Hematopoietic multipotent progenitor cell treated with erythropoietin and hydrocortisone succinate and interleukin-3 and kit ligand, for 4 days (in vitro differentiated cells): ENCODE measurements around the gene CHN2.
A peak's percentile ranks its signal among the peaks of the same experiment; 100 is the strongest.
"Not testable (repeated sequence)": the region's sequence is repeated elsewhere in the genome, so short reads cannot be mapped to it uniquely, and the experiment has no call there.

Experiments
- DNase-seq: peaks from one replicate; pipeline ENCODE4 v3.0.0-alpha.2; 2015

CHN2 gene

DNA sequence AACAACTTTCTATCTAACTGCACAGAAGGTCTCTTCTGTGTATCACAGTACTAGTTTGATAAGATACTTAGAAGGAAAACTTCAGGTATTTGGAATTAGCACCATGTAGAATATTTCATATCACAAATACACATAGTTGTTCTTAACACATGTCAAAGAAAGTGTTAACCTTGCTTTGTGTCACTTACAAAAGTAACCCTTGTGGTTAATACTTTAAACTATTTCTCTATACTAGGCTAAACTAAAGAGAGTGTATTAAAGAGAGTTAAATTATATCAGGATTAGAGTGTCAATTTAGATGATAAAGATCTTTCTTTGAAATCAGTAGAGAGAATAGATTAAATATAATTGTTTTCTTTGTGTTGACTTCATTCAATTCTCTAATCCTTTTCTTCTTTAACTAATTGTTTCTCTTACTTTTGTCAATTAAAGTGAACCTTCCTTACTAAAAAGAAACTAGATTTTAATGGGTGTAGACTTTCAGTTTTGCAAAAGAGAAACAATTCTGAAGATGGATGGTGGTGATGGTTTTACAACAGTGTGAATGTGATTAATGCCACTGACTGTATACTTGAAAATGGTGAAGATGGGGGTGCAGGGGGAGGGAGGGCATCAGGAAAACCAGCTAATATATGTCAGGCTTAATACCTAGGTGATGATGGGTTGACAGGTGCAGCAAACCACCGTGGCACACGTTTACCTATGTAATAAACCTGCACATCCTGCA is 67.8 kb downstream of the CHN2 start:
- DNase-seq, result no peak

DNA sequence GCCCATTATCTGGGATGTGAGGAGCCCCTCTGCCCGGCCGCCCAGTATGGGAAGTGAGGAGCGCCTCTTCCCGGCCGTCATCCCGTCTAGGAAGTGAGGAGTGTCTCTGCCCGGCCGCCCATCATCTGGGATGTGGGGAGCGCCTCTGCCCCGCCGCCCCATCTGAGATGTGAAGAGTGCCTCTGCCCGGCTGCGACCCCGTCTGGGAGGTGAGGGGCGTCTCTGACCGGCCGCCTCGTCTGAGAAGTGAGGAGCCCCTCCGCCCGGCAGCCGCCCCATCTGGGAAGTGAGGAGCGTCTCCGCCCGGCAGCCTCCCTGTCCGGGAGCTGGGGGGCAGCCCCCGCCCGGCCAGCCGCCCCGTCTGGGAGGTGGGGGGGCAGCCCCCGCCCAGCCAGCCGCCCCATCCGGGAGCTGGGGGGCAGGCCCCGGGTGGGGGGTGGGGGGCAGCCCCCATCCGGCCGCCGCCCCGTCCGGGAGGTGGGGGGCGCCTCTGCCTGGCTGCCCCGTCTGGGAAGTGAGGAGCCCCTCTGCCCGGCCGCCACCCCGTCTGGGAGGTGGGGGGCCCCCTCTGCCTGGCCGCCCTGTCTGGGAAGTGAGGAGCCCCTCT is 69.1 kb downstream of the CHN2 start:
- DNase-seq, result not testable (repeated sequence)

DNA sequence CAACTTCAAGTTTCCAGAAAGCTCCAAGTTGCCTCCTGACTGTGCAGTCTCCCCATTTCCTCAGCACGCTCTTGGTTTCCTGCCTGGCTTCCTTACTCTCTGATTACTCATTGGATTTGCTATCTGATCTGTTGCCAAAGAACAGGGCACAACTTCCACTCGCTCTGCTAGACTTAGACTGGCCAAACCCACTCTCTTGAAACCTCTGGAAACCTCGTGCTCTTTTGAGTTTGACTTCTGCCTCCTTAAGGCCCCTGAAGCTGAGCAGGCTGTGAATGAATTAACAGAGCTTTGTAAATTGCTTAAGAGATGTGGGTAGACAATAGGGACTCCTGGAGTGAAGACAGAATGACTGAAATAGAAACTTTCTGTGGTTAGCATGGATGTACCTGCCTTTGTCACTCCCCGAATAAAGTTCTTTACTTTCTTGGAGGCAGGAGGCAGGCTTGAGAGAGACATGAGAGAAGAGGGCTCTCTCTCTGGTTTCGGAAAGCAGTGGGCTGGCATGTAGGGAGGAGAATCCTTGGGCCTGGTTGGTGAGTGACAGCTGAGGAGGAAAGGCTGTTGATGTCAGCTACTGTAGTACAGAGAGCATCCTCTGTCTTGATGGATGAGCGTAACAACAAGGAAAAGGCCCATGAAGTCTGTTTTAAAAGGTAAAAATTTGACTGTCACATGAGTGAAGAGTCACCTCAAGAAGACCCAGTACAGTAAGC is 70.8 kb downstream of the CHN2 start:
- peak; percentile 65 for DNase-seq

DNA sequence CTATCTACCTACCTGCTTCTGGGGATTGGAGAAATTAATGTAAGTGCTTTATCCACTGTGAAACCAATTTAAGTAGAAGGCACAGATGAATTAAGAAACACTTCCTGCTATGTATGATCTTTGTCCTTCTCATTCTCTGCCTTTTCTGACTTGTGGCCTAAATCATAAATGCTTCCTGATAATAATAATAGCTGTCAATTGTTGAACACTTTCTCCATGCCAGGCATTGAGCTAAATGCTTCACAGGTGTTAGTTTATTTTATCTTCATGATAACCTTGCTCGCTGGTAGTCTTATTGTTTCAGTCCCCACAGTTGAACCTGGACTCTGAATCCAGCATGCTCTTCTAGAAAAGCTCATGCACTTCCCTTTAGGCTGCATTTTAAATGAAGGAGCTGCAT is 75.4 kb downstream of the CHN2 start:
- DNase-seq, result no peak

DNA sequence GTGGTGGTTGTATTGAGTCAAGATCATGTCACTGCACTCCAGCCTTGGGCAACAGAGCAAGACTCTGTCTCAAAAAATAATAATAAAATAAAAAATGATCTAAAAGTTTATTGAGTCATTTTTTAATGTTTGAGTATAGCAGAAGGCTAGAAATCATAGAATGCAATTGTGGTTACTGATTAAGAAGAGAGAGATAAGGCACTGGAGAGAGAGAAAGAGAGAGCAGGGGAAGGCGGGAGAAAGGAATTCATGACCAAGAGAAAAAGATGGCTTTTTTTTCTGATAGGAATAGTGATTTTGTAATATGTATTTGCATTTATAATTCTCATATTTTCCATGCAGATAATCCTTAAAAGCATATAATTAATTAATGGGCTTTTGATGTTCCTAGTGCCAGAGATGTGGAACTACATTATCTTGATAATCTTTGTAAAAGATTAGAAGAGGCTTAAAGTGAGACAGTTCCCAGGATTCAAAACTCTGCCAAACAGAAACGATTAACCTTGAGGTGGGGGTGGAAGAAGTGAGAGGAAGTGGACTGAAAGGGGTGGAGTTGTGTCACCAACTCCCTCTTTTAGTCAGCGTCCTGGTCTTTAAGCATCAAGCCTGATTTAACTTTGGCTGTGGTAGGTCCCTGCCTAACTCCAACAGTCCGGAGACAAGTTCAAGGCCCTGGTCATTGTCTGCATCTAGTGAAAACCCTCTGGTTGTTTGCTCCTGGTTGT is 76.2 kb downstream of the CHN2 start:
- peak; percentile 62 for DNase-seq

DNA sequence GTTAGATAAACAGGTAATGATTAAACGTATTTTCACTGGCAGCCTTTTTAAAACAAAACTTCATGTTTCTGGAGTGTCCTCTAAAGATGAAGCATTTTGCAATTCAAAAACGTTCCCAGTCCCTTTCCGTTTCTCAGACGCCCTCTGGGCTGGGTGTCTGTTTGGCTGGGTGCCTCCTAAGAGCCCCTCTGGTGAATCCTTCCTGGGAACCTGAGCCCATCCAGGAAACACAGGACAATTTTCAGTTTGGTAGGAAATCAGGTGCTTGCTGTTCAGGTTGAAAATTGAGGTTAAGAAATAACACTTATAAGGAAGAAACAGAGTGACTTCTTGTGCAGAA is 76.7 kb downstream of the CHN2 start:
- DNase-seq, result no peak

DNA sequence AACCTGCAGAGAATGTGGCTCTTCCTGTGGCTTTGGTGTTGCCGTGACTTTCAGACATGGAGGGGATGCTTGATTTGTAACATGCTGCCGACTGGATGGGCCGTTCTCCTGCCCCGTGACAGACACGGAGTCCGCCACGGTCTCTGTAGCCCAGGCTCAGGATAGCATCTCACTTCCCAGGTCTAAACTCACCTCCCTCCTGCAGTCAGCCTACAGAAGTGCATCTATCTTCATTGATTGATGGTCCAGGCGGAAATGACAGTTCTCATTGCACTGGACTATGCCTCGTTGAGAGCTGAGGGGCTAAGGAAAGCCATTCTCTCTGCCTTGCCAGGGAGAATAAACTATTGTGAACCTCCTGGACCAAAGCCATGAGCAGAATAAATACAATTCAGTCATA is 77.5 kb downstream of the CHN2 start:
- no peak for DNase-seq

DNA sequence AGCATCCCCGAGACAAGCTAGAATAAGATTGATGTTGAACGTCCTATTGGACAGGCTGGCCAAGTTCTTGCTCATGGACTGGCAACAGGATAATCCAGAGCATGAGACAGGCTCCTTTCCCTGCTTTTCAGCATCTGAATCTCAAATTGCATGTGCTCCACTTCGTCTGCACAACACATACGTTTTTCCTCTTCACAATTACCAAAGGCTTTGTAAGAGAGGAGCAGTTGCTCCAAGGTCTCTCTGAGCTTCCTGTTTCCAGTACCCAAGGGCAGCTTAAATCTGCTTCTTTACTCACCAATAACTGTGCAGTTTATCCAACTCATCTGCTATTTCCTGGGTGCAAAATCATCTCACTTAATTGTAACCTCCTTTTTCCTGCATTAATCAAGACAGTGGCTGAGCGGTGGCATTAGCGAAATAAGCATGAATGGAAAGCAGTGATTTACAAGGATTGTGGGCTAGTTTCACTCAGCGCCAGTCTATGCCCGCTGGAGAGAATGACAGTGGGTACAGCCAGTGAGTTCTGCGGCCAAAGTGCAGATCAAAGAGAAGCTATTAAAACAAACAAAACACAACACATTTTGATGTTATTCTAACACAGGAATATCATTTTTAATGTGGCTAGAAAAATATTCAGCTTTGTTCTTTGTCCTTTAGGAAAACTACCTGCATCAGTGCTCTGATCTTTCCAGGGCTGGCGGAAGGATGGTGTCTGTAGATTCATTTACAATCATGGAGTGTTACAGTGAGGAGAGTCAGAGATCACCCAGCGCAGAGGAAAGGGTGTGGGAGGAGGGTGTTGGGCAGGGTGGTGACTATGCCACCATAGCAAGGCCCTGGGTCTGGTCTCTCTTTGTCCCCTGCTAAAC is 79.8 kb downstream of the CHN2 start:
- peak; percentile 43 for DNase-seq

DNA sequence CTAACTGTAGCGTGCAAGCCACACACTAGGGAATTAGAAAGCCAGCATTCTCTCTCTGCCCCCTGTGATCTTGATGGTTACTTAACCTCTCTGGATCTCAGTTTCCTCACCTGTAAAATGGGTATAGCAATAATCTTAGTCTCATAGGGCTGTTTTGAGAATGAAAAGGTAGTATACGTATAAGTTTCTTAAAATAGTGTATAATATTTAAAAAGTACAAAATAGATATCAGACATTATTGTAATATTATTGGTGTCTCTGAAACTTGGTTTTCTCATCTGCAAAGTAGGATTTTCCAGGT is 80.4 kb downstream of the CHN2 start:
- DNase-seq, result no peak

DNA sequence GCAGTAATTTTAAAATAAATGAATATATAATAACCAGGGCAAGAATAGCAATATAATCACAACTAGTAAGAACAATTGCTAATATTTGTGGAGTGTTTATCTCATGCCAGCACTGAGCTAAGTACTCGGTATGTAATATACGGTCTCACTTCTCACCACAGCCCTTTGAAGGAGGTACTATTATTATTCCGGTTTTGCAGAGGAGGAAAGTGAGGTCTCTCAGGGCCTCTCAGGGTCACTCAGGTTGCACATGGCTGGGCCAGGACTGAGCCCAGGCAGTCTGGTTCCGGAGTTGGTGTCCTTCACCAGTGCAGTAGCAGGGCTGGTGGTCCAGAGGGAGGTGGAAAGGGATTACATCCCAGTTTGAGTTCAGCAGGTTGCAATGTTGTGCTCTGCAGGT is 80.9 kb downstream of the CHN2 start:
- no peak for DNase-seq

DNA sequence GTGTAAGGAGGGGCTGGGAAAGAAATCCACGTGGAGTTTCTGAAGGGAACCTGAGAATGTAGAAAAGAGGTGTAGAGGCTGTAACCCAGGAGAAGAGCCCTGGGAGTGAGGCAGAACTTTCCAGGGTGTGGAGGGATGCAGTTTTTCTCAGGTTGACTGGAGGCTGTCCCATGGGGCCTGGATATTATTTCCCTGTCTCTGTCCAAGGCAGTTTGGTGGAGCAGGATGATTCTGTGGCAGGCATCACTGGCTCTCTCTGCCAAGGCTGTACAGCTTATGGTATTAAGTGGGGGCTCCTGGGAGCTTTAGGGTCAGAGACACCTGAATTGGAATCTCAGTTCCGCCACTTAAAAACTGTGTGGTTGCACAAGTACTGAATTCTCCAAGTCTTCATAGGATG is 81.6 kb downstream of the CHN2 start:
- DNase-seq, result no peak

DNA sequence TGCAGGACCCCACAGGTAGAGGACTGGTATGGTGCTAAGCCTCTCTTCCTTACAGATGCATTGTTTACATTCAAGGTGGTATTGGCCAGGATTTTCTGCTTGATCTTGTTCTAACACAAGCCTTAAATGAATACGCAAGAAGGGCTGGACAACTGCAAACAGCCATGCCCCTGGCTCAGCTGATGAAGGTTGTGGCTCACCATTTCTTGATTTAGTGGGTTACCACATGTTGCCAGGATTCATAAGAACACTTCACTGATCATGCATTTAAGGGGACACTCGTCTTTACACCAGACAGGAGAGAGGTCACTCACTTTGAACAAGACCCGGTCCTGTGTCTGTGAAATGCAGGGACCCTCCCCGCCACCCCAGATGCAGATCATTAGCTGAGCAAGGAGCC is 82.2 kb downstream of the CHN2 start:
- no peak for DNase-seq

DNA sequence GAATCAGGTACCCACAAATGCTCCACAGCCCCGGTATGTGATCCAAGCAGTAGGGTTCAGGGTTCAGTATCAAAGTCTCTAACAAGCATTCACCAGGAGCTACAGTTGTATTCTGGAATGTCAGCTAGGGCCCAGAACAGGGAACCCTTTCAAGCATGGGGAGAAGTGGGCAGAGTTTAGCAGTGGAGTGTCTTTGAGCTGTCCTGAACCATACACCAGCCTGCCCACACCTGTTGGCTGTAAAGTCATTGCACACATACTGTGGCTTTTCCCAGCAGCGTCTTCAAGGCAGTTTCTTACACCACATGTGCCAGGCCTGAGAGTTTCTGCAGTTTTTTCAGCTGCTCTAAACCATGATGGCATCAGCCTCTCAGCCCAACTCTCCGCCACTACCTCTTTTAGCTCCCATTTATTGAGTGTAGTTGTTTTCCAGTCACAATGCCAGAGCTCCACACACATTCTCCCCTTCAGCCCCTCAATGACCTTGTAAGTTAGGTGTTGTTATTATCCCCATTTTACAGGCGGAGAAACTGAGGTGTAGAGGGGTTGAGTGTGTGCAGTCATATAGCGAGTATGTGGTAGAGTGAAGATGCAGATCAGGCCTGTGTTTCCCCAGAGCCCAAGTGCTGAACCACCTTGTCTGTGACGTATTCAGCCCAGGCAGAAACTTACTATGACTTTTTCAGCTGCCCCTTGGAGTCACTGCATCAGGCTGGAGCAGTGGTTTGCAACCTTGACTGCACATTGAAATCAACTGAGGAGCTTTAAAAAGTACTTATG is 83.1 kb downstream of the CHN2 start:
- DNase-seq, result no peak

DNA sequence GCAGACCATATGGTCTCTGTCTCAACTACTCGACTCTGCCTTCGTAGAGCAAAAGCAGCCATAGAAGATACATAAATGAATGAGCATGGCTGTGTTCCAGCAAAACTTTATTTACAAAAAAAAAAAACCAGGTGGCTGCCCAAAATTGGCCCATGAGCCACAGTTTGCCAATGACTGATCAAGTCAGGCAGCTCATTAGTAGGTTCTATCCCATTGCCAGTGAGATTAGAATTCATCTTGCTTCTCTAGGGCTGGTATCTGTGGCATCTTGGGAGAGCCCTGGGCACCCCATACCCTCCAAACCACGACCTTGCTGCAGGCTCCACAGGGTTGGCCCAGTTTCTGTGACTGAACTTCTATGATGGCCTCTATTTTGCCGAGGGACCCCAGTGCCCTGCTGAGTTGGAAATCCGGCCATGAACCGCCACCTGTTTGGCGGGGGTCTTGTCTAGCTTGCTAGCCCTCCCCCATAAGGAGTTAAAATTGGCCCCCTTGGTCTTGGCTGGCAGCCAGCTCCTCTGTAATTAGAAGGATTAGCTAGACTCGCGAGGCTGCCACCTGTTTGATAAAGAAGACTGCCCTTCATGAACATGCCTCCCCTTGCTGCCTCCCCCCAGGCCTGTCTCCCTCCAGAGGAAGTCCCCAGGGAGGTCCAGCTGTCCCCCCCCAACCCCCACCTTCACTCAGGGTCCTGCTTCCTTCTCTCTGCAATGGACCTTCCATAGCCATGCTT is 83.9 kb downstream of the CHN2 start:
- DNase-seq, result peak; percentile 42

DNA sequence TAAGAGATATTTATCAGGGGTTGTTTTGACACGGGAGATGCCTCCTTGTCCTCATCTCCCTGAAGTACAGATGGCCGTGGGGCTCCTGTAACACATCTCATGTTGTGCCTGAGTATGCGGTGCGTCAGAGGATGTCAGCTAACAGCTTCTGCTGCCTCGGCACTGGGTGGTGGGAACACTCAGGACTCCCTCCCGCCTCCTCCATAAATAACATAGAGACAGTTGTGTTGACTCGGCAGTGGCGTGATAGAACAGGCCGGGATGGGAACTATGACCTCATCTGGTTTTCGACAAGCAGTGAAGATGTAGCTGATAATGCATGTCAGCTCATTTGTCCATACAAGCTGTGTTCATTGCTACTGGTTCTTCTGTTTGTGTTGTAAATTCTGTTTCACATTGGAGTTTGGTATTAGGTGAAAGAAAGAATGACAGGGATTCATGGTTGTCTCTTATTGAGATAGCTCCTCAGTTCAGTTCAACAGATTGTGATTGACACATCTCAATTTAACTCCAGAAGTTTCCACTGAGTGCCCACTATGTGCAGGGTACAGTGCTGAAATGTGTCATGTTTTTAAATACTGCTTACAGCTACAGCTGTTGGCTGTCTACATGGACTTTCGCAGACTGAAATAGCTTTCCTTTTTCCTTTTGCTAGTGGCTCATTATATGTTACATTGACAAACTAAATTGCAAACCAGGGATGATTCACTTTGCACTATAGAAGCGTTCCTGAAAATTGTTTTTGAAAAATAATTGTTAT is 87.4 kb downstream of the CHN2 start:
- peak; percentile 58 for DNase-seq

DNA sequence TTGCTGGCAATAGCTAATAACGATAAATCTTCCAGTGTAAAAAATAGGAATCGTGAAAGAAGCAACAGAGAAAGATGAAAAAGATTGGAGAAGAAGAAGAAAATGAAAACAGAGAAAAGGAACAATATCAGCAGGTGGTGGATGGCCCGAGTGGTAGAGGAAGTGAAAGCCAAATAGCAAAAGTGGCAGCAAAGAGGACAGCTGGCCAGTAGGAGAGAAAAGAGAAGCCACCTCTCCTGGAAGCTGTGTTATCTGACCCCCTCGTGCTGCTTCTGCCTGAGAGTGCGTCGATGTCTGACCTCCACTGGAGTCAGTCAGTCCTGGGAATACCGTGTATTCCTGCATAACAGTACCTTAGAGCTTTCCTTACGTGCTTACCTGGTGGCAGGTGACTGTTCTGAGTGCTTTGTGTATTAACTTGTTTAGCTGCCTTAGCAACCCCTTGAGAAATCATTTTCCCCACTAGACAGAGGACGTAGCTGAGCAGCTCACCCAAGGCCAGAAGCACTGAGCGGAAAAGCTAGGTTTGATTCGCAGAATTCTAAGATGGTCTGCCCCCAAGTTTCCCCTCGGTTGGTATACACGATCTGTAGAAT is 88.3 kb downstream of the CHN2 start:
- peak; percentile 52 for DNase-seq

DNA sequence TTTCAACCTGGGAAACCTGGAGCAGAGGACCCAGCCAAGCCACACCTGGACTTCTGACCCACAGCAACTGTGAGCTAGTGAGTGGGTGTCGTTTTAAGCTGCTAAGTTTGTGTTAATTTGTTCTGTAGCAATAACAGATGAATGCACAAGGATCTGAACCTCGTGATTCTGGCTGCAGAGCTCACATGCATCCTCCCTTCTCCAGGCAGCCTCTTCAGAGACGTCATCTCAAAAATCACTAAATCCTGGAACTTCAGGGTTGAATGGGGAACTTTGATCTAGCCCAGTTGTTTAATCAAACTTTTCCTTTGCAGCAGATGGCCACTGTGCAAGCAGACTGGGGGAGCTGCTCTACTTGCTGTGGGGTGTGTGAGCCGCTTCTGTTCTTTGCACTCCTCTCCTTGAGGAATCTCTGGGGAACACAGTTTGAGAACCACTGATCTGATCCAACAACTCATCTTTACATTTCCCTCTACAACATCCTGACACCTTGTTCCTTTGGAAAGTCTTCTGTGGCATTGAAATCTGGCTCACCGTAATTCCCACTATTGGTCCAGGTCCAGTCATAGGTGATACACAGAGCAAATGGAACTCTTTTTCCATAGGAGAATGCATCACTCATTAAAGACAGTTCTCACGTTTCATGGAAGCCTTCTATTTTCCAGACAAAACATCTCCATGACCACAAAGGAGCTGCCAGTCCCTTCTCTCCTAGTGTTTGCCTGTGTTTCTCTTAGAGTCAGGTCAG is 90.3 kb downstream of the CHN2 start:
- no peak for DNase-seq

DNA sequence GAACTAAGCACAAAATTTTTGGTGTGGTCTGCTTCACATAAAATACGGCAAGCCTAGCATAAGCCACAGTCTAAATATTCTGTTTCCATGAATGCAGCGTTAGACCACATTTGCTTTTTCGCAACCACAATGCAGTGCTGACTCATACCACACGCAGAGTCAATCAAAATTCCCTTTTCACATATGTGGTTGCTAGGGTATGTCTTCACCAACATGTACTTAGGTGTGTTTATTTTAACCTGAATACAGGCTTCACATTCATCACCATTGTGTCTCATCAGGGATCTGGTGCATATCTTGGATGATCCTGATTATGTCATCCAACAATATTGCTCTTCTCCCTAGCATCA is 90.8 kb downstream of the CHN2 start:
- peak; percentile 90 for DNase-seq

DNA sequence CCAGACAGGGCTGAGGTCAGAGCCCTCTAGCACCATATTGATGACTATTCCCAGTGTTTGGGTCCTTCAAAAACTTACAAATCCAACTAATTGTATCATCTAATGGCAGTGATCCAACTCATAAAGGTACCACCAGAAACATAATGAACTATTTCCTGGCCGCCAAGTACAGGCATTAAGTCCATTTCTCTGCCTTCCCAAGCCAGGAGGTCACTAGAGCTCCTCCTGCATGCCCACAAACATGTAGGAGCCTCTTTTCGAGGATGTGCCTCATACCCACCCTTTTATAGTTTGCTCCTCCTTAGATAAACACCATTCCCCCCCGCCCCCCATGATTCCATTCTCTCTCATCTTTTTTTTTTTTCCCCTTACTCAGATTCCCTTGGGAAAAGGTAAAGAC is 91.3 kb downstream of the CHN2 start:
- no peak for DNase-seq

DNA sequence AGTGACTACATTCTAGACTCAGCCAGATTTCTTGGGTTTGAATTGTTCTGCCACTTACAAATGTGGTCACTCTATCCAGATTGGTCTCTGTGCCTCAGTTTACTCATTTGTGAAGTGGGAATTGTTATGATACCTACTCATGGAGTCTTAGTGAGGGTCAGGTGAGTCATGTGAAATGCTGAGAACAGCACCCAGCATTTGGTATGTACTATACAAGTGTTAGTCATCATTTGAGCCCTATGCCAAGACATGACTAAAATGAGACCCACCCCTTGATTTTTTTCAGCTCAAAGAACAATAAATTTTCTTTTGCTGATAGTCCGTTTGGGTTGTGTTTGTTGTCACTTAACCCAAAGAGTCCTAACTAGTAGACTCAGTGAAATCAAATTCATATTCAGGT is 92.8 kb downstream of the CHN2 start:
- no peak for DNase-seq
